GM18508 (cell line): ENCODE measurements around the gene SURF4.
"Not testable (repeated sequence)": the region's sequence is repeated elsewhere in the genome, so short reads cannot be mapped to it uniquely, and the experiment has no call there.

ENCODE experiments used
- ATAC-seq: cut with Tn5 transposase; IDR thresholded peaks from one replicate; pipeline ENCODE4 v1.9.1; 2021; ENCODE audit warnings: moderate number of reproducible peaks; ENCODE audit not compliant: insufficient read depth, unreplicated experiment

SURF4 gene

GRCh38 chr9:133320421-133320881 lies 55.4 kb downstream of the SURF4 start:
- no peak for ATAC-seq

GRCh38 chr9:133317551-133317950 lies 58.3 kb downstream of the SURF4 start:
- ATAC-seq: not testable (repeated sequence)

GRCh38 chr9:133315997-133316396 lies 59.9 kb downstream of the SURF4 start:
- ATAC-seq: no peak
